HG03039 (cell line): ENCODE data around the gene ISCA2.

Source experiments
- ATAC-seq: cut with Tn5 transposase; IDR thresholded peaks from one replicate; pipeline ENCODE4 v1.9.1; 2021; ENCODE audit warnings: mild to moderate bottlenecking, moderate library complexity; ENCODE audit not compliant: unreplicated experiment

The ISCA2 gene

DNA sequence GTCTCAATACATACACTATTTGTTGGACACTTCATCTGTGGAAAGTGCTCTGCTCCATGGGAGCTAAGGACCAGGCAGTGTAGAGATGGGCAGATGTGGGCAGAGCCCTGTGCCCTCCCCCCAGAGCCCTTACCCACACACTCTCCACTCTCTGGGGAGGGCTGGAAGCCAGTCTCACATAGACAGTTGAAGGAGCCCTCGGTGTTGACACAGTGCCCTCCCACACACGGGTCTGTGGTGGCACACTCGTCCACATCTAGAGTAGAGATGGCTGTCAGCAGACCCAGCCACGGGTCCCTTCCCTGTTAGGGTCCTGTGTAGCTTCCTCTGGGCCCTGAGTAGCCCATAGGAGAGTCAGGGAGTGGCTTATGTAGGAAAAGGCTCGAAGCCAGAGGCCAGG, 14.3 kb downstream of the ISCA2 start:
- no peak for ATAC-seq

DNA sequence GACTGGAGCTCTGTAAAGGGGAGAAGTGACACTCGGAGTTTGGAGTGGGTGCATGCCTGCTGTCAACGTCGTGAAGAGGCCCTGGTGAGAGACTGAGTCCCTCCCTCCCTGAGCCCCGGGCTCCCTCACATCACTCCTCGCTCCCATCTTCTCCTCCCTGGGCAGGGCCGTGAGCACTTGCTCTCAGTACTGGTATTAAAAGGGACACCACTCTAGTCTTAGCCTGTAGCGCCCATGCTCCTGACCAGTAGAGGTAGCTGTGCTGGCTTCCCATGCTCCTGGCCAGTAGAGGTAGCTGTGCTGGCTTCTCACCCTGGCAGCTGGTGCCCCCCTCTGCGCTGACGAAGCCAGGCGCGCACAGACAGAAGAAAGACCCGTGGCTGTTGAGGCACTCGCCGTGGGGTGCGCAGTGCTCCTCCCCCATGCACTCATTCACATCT, 14.7 kb downstream of the ISCA2 start:
- no peak for ATAC-seq

DNA sequence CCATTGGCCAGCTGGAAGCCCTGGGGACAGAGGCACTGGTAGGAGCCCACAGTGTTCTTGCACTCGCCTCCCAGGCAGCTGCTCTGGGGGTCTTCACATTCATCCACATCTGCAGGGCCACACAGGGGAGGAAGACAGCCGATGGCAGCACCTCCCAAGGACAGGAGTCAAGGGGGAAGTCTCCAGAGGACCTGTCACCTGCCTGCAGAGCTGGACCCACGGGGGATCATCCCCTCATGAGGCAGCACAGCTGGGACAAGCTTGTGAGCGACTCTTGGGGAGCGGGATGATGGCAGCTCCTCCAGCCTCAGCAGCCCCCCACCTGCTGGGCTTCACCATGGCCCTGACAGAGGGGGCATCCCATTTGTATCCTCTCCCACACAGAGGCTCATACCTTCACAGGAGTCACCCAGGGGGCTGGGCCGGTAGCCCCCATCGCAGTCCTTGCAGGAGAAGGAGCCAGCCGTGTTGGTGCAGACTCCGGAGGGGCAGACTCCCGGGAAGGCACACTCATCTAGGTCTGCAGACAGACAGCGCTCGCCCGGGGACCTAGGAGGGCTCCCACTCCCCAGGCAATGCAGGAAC, 15.4 kb downstream of the ISCA2 start:
- ATAC-seq = no peak

DNA sequence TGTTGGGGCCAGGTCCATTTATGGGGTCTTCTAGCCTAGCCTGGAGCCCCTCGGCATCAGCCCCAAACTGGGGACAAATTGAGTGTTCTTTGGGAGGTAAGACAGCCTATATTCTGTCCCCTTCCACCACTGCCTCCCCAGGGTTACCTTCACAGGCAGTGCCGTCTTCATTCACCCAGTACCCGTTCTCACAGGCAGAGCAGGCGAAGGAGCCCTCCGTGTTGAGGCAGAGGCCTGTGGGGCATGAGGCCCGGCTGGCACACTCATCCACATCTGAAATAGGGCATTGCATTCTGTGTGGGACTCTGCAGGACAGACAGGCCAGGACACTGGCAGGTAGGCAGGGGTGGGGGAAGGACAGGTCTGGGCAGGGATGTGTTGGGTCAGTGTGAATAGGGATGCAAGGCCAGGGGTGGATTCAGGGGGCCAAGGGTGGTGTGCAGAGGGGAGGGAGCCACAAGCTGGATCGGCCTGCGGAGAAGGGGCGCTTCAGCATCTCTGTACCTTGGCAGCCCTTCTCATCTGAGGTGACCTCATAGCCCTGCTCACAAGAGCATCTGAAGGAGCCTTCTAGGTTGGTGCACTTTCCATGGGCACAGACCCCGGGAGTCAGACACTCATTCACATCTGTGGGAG, 16.1 kb downstream of the ISCA2 start:
- no peak for ATAC-seq

DNA sequence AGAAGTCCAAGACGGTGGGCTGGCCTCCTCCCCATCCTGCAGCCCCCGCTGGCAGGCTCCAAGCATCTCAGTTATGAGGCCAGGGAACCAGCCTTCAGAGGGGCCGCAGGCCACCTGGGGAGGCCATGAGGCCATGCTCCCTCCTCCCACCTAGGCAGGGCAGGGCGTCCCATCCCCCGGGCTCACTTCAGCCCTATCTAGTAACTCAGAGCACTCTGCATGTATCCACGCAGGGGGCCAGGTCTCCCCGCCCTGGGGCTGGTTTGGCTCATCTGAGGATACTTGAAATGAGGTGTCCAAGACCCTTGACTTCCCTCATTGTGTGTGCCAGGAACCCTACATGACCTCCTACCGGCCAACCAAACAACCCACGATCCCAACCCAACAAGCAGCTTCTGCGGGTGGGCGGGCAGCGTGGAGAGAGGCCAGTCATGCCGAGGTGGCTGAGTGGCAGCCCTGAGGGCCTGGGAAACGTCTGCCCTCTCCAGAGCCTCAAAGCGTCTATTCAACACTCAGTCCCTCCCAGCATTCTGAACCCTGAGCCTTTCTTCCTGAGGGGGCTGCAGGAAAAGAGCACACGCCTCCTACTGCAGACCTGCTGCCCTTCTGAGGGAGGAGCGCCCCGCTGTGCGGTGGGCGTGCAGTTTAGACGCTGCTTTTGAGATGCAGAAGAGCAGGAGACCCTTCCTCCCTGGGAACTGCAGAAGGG, 16.8 kb downstream of the ISCA2 start:
- no peak for ATAC-seq

DNA sequence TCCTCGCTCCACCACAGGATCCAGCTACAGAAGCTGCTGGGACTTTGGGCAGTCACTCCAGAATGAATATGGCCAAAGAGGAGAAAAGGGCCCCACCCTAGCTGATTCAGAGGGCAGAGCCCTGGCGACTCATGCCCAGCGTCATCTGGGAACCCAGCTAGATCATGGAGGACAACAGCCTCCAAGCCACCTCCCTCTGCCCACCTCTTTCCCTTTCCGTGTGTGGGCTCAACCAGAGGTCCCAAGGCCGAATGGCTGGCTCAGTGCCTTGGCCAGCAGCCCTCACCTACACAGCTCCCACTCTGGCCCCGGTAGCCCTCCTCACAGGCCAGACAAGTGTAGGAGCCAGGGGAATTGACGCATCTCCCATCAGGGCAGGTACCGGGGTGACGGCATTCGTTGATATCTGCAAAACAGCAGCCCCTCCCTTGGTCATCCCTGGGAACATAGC, 17.4 kb downstream of the ISCA2 start:
- no peak for ATAC-seq

DNA sequence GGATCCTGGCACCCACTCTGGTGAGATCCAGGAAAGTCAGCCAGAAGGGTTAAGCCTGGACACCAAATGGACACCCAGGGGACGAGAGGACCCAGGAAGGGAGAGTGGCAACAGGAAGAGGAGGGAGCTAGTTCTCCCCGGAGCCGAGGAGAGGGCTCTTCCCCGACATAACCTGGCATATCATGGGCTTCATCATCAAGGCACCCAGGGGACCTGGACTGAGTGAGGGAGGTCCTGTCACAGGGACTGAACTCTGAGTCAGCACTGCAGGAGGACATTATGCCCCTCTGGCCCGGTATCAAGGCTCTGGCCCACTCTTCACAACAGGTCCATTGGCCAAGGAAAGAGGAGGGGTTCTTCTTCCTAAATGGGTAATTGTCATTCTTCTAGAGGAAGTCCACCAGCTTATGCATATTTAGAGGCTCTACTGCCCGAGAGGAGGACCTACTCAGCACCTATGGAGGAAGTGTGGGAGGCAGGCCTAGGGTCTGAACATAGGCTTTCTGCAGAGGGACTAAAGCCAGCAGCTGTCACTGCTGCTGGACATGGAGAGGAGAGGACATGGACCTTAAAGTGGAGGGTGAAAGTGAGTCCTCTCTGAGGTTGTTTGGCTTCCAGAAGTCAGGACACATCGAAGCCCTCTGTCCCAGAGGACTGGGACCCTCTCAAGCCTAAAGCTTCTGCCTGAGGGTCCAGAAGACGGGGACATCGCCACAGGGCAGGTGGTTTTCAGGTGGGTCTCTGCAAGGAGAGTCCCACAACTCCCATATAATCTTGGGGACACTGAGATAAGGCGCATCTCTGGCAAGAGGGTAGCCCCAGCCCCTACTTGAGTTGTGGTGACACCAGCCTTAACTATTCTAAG, 18.6 kb downstream of the ISCA2 start:
- no peak for ATAC-seq

DNA sequence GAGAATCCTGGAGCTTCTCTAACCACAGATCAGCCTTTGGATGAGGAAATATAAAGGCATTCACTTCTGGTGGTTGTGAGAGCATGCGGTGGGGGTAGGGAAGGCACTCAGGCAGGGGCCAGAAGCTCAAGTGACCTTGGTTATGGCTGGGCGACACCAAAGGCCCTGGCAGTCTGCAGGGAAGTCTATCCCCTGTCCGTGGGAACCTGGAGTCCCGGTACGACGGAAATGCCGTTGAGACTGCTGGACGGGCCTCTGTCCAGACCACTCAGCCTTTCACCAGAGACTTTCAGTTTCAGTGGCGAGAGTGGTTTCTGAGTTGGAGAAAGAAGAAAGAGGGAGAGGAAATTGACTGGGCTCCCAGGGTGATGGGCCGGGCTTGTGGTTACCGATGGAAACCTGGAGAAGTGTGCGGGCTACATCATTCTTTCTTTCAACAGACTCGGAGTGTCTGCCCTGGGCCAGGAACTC, 20.9 kb downstream of the ISCA2 start:
- ATAC-seq = no peak

DNA sequence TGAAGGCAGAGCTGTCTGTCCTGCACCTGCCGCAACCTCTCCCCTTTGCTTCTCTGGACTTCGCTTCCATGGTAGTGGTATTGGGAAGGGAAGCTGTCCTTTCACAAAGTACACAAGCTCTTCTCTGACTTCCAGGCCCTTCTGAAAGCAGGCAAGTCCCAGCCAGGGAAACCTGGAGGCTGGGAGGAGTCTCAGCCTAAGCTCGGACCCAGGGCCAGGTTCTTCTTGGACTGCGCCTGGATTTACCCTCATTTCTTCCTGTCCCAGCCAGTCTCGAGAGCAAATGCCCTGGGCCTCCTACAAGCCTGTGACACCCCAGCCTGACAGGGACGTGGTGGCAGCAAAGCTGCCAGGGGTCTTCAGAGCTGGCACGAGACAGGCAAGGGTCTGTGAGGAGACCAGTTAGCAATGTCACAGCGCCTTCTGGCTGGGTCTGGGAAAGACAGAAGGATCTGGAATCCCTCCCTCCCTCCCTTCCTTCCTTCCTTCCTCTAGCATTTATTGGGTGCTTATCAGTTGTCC, 22.4 kb downstream of the ISCA2 start:
- ATAC-seq = no peak

DNA sequence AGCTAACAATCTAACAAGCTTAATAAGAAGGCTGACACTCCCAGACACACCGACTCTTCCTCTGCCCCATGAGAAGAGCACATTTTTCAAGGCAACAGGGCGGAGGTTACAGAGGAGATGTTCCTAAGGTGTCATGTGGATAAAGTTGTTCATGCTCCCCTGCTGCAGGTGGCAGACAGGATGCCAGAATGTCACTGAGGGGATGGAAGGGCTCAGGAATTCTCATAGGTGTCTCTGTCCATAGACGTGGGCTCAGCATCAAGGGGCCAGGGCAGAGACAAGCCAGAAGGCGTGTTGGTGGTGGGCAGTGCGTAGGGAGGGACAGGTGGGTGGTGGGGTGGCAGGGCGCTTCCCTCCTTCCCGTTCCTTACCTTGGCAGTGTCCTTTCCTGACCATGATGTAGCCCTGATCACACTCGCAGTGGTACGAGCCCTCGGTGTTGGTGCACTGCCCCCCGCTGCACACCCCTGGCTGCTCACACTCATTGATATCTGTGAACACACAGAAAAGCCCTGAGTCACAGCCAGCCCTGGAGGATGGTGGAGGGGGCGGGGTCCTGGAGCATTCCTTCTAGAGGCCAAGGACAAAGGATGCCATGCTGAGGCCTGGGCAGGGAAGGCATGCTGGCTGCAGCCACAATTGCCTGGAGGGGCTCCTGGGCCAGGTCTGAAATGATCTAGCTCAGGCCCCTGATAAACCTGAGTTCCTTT, 23.0 kb downstream of the ISCA2 start:
- no peak for ATAC-seq

DNA sequence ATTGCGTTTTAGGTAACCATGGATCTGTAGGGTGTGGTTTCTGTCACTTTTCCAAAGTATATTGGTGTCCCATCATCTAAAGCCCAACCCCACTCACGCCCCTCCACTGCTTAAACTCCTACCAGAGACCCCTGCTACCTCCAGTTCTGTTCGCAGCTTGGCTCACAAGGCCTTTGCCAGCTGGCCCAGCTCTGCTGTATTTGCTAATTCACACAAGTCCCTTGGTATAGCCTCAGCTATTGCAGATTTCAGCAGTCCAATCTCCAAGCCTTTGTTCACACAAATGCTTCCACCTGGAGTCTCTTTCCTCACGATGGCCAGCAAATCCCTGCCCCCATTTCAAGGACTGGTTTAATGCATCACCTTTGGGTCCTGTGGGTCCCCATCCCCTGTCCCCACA, 24.2 kb downstream of the ISCA2 start:
- ATAC-seq = no peak

DNA sequence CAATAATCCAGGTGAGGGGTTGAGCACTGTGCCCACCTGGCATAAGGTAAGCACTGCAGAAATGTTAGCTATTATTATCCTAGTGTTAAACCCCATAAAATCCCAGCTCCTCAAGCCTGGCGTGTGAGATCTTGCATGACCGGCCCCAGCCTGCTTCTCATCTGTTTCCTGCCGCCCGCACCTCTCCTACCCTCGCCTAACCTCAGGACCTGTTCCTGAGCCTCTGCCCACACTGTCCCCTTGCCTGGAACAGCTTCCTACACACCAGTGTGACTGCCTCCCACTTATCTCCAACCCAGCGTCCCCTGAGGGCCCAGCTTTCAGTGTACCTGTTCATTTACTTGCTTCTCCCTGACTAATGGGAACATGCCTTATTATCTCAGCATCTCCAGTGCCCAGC, 24.7 kb downstream of the ISCA2 start:
- no peak for ATAC-seq

DNA sequence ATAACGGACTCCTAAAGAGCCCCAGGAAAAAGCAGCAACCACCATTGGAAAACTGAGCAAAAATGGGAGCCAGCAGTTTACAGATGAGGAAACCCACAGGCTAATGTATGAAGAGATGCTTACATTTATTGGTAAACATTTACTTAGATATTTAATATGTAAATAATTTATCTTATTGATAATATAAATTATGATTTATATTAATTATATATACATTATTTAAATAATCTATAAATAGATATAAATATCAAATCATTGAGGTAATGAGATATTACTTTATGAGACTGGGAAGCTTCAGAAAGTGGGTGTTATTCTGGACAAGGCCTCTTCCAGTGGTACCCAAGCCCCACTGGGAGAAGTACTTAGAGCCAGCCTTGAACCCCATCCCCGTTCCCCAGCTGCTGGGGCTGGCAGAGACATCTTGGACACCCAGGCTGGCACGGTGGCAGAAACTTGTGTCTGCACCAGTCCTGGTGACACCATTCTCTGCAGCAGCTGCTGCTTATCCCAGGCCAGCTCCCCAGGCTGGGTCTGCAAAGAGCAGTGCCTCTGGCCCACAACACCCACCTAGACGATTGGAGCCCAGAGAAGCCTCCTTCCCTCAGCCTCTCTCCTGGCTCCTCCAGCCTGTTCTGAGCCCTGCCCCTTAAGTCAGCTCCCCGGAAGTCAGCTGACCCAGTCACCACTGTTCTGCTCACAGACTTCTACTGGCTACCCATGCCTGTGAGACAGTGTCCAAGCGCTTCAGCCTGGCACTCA, 25.9 kb downstream of the ISCA2 start:
- ATAC-seq = no peak

DNA sequence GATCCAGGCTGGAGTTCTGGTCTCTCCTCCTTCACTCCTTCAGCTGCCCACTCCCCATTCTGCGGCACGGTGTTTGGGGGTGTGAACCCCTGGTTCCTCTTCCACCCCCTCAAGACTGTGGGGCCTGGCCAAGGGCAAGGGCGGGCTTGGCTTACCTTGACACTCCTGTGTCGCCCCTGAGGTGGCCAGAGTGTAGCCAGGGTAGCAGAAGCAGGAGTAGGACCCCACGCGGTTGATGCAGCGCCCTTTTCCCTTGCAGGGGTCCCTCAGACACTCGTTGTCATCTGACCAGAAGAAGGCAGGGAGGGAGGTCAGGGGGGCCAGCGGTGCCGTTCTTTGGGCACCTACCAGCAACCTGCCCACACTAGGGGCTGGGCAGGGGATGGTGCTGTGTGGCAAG, 28.2 kb downstream of the ISCA2 start:
- no peak for ATAC-seq

DNA sequence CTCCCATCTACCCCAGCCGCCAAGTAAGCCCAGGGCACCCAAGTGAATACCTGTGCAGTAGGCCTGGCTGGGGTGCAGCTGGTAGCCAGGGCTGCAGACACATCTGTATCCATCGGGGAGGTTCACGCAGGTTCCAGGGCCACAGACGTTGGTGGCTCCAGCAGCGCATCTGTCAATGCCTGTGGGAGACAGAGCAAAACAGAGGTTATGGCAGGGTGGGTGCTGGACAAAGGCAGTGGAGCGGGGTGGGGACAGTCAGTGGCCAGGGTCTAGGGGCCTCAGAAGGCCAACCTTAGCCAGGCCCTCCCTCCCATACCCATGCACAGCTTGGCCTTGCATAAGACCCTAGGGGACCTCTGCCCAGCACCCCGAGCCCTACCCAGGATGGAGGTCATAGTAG, 29.2 kb downstream of the ISCA2 start:
- ATAC-seq = no peak

DNA sequence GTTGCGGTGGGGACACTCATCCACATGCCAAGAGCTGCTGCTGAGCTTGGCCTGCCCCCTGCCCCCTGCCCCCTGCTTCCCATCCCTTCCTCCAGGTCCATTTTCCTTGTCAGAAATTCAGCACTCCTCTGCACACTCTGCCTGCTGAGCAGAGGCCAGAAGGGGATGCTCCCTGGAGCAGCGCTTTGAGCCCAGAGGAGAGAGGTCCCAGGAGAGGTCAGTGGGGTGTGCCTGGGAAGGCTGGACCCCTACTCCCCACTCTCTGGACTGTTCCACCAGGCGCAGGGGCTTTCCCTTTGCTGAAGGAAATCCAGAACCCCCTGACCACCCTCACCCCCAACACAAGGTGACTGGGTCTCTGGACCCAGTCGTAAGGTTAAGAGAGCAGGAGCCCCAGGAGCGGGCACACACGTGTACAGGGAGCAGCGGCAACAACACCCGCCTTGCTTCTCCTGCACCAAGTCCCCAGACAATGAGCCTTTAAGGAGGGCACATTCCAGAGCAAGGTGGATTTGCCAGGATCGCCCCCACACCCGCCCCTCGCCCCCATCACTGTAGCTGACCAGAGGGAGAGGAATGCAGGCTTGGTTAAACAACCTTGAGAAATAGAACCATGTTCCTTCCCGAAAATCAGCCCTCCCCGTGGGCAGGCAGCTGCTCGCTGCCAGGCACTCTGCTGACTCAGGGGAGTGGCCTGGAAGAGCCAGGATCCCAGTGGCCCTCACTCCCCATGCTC, 30.7 kb downstream of the ISCA2 start:
- no peak for ATAC-seq

DNA sequence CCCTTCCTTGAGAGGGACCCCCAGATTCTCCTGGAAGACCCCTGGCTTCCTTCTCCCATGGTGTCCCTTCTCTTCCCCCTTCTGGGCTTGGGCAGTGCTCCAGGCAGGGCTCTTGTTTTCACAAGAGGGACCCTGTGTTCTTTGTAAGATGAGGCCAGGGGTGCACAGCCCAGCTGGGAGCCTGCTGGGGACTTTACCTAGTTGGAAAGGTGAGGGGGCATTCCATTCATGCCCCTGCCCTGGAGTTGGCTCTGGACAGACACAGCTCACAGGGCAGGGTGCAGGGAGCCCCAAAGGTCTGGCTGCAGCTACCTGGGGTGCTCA, 31.2 kb downstream of the ISCA2 start:
- ATAC-seq = no peak

DNA sequence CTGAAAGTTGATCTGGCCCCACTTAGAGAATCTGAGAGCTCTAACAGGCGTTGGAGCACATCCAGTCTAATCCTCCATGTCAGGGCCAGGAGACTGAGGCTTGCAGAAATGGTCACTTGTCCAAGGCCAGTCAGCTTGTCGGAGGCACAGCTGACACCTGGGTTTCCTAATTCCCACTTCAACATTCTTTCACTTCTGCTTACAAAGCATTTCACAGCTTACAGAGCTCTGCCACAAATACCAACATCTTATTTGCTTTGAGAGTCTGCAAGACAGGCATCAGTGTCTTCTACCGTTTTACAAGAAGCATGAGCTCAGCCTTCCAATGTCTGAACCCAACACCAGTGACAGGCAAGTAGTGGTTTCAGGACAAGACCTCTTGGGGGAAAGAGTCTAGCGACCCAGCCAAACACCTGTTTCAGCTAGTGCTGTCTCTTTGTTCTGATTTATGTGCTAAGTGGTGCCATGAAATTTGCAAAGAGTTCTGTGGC, 31.8 kb downstream of the ISCA2 start:
- ATAC-seq = no peak
